GM23248 (cell line): ENCODE results near the gene SUMF1. TPM values are rescaled to one million over a fixed set of nuclear protein-coding genes. Genes with fewer than 3 reads are reported as not detected.

Experiments used
- DNase-seq: peaks from one replicate; pipeline ENCODE4 v3.0.0-alpha.2; 2015
- H2AFZ ChIP-seq: fragments of 200-600 bp; sonication (generic); 2 replicates; pipeline ENCODE4 v1.6.1; 2016; ENCODE audit warnings: antibody characterized with exemption
- H3F3A ChIP-seq: fragments of 200-600 bp; sonication (generic); 2 replicates; pipeline ENCODE4 v1.6.1; 2016; ENCODE audit warnings: mild to moderate bottlenecking, antibody characterized with exemption, mixed run types; ENCODE audit not compliant: insufficient read depth
- H3K27ac ChIP-seq: fragments of 200-600 bp; sonication (generic); 2 replicates; pipeline ENCODE4 v1.5.1; 2016; ENCODE audit warnings: mild to moderate bottlenecking
- H3K27me3 ChIP-seq: fragments of 200-600 bp; sonication (generic); replicated peaks from 2 replicates; pipeline ENCODE4 v1.6.1; 2016; ENCODE audit warnings: mild to moderate bottlenecking; ENCODE audit not compliant: insufficient read depth
- H3K36me3 ChIP-seq: fragments of 200-600 bp; sonication (generic); 2 replicates; pipeline ENCODE4 v1.6.1; 2016; ENCODE audit warnings: low read depth, mild to moderate bottlenecking
- H3K4me1 ChIP-seq: fragments of 200-600 bp; sonication (generic); 2 replicates; pipeline ENCODE4 v1.6.1; 2016; ENCODE audit warnings: mild to moderate bottlenecking; ENCODE audit not compliant: insufficient read depth
- H3K4me2 ChIP-seq: fragments of 200-600 bp; sonication (generic); one replicate; pipeline ENCODE4 v1.6.1; 2016; ENCODE audit warnings: mild to moderate bottlenecking; ENCODE audit not compliant: unreplicated experiment
- H3K4me3 ChIP-seq: fragments of 200-600 bp; sonication (generic); 2 replicates; pipeline ENCODE4 v1.5.1; 2016; ENCODE audit warnings: mild to moderate bottlenecking
- H3K79me2 ChIP-seq: fragments of 200-600 bp; sonication (generic); 2 replicates; pipeline ENCODE4 v1.6.1; 2016; ENCODE audit warnings: mild to moderate bottlenecking; ENCODE audit not compliant: insufficient read depth
- H3K9ac ChIP-seq: fragments of 200-600 bp; sonication (generic); 2 replicates; pipeline ENCODE4 v1.6.1; 2016; ENCODE audit warnings: mild to moderate bottlenecking
- H3K9me2 ChIP-seq: fragments of 200-600 bp; sonication (generic); 2 replicates; pipeline ENCODE4 v1.6.1; 2016; ENCODE audit warnings: mixed run types, mild to moderate bottlenecking, moderate library complexity; ENCODE audit not compliant: insufficient read depth
- H3K9me3 ChIP-seq: fragments of 200-600 bp; sonication (generic); one replicate; pipeline ENCODE4 v1.6.1; 2017; ENCODE audit warnings: low read depth
- H4K20me1 ChIP-seq: fragments of 200-600 bp; sonication (generic); 2 replicates; pipeline ENCODE4 v1.6.0; 2016; ENCODE audit not compliant: insufficient read depth
- EZH2 ChIP-seq: fragments of 200-600 bp; sonication (generic); IDR thresholded peaks from 2 replicates; pipeline ENCODE4 v1.6.1; 2018; ENCODE audit warnings: antibody characterized with exemption, mild to moderate bottlenecking; ENCODE audit not compliant: insufficient read depth, poor library complexity, severe bottlenecking
- EZH2phosphoT487 ChIP-seq: fragments of 200-600 bp; sonication (generic); IDR thresholded peaks from 2 replicates; pipeline ENCODE4 v1.6.1; 2018; ENCODE audit warnings: antibody characterized with exemption, moderate library complexity, mild to moderate bottlenecking, low read depth; ENCODE audit not compliant: insufficient read depth
- WGBS, 2 experiments: methylation state at CpG; one replicate each; pipeline ENCODE4 v1.1.6; 2015 to 2017; ENCODE audit warnings: low lambda C conversion rate in 2 of 2, low coverage in 1 of 2; ENCODE audit errors: missing lambda C conversion rate in 2 of 2; 5-methylcytosine and 5-hydroxymethylcytosine counted together
- in situ Hi-C: fragments of 300-500 bp; cut with MboI; formaldehyde crosslinking; loops from 2 replicates; pipeline ENCODE4 v1.15.0; 2020
- polyA plus RNA-seq: library from polyadenylated mRNA; unstranded; fragments of >200 nt; fragmentation: Nextera tagmentation; extraction: Ambion mirVana; gene quantifications from 2 replicates; pipeline ENCODE4 v1.2.1, GENCODE V29; 2016
- total RNA-seq: library from RNA; depleted of rRNA; stranded (reverse); fragments of >200 nt; shearing (Covaris generic); gene quantifications from 2 replicates; pipeline ENCODE4 v1.2.3, GENCODE V29; 2014; rRNA removed

The SUMF1 gene
- total and polyA plus RNA-seq, 2 experiments from 2014 or later: 55.3 to 88.1 TPM

DNA sequence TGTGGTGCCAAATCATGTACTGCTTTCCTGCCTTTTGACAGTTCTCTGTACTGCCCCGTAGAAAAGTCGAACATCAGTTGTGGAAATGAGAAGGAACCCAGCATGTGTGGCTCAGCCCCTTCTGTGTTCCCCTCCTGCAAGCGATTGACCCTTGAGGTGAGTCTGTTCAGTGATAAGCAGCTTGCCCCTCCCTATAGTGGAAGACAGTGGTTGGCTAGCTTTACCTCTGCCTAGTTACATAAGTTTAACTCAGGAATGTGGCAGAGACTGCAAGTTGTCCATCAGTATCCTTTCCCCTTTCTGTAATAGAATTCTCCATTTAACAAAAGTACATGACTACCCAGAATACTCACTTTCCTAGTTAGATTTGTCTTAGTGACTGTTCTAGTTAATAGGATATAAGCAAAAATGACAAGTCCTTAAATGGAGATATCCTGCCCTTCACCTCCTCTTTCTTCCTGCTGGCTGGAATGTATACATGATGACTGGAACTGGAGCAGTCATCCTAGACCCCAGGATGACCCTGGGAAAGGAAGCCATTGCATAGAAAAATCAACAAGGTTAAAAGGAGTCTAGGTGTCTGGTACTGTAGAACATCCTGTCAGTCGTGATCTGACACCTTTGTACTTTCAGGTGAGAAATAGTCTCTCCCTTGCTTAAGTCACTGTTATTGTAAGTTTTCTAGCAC lies 153.3 kb downstream of the SUMF1 start:
- no peaks in the 10 kb centered on the region for H3K36me3 ChIP-seq
- TF ChIP-seq EZH2: no peak
- no peak for TF ChIP-seq EZH2phosphoT487
- H3K4me3 ChIP-seq: no peak overlapping the region
- no peaks in the 10 kb centered on the region for H3F3A ChIP-seq
- H3K79me2 ChIP-seq: no peaks in the 10 kb centered on the region
- H2AFZ ChIP-seq: no peak overlapping the region
- WGBS, 2 experiments: 90% methylated on average over 4 of the region's 4 CpGs
- H3K9me2 ChIP-seq: no peaks in the 10 kb centered on the region
- H3K27ac ChIP-seq: no peak overlapping the region
- no peaks in the 10 kb centered on the region for H3K9me3 ChIP-seq
- DNase-seq: no peak
- no peak overlapping the region for H3K9ac ChIP-seq
- in situ Hi-C loops: no loop called here
- no peak overlapping the region for H3K4me2 ChIP-seq
- H4K20me1 ChIP-seq: no peaks in the 10 kb centered on the region
- no peaks in the 10 kb centered on the region for H3K4me1 ChIP-seq
- H3K27me3 ChIP-seq: no peaks in the 10 kb centered on the region

DNA sequence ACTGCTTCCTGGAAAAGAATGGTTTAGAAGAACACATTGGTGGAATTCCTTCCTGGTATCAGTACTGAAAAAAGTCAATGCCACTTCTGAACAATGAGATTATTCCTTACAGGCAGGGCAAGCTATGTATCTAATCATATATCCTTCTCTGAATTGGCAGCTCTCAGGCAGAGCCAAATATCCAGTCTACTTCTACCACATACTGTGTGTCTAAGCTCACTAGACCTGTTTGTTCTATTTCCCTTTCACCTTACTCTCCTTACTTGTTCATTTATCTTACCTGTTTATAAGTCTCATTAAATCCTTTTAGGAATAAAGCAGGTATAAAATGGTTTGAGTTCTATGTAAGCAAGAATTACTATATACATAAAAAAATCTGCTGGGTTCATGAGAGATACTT lies 155.6 kb downstream of the SUMF1 start:
- Histone ChIP-seq H3K9ac (no peak overlapping the region), H2AFZ (no peak overlapping the region), H3K9me3 (no peaks in the 10 kb centered on the region), H3K27me3 (no peaks in the 10 kb centered on the region), H3K9me2 (no peaks in the 10 kb centered on the region), H3K27ac (no peak overlapping the region), H3K4me2 (no peak overlapping the region), H3K36me3 (no peaks in the 10 kb centered on the region), H4K20me1 (no peaks in the 10 kb centered on the region), H3F3A (no peaks in the 10 kb centered on the region; the same call in 1 of the 2 replicates), H3K4me3 (no peak overlapping the region), H3K79me2 (no peaks in the 10 kb centered on the region), H3K4me1 (peaks cover 3% of the 10 kb centered on the region; the same call in 1 of the 2 replicates)
- in situ Hi-C loops: no loop called here
- no peak for DNase-seq
- no peak for TF ChIP-seq EZH2phosphoT487
- TF ChIP-seq EZH2: no peak

Other genes starting within 250 kb of the SUMF1 start
- 6.1 and 12.5 TPM in 2 replicates for gene SETMAR, start 163.9 kb downstream of the SUMF1 start, total RNA-seq
- 7.0 and 7.2 TPM in 2 replicates for gene SETMAR, start 163.9 kb downstream of the SUMF1 start, polyA plus RNA-seq
- gene ITPR1, start 26.1 kb upstream of the SUMF1 start, total RNA-seq: 2.5 and 6.8 TPM in 2 replicates
- gene ITPR1, start 26.1 kb upstream of the SUMF1 start, polyA plus RNA-seq: 1.4 and 2.1 TPM in 2 replicates